GM12874 (cell line): ENCODE results near the gene LRRC19.

ENCODE experiments used
- TF ChIP-seq, protein P1 (sequence below): IDR thresholded peaks from 2 replicates; pipeline ENCODE4 v1.5.1; 2011; ENCODE audit warnings: low read depth, mild to moderate bottlenecking, control low read depth, low read length, moderate library complexity; ENCODE audit not compliant: insufficient read depth

Gene LRRC19

DNA sequence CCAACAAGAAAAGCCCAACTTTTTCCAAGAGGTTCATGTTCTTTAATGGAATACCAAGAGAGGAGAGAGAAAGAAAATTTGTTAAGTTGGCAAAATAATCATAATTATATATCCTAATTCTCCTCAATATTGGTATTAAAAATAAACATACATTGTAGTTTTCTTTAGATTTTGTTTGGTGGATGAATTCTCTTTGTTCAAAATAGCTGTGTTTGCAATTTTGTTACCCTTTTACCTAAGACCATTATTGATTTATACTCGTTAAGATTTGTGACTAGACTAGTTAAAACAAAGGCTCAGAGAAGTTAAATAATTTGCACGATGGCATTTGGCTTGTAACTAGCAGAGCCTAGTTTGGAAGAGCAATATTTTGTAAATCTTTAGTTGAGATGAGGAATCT is 9.7 kb downstream of the LRRC19 start:
- TF ChIP-seq, protein P1, sequence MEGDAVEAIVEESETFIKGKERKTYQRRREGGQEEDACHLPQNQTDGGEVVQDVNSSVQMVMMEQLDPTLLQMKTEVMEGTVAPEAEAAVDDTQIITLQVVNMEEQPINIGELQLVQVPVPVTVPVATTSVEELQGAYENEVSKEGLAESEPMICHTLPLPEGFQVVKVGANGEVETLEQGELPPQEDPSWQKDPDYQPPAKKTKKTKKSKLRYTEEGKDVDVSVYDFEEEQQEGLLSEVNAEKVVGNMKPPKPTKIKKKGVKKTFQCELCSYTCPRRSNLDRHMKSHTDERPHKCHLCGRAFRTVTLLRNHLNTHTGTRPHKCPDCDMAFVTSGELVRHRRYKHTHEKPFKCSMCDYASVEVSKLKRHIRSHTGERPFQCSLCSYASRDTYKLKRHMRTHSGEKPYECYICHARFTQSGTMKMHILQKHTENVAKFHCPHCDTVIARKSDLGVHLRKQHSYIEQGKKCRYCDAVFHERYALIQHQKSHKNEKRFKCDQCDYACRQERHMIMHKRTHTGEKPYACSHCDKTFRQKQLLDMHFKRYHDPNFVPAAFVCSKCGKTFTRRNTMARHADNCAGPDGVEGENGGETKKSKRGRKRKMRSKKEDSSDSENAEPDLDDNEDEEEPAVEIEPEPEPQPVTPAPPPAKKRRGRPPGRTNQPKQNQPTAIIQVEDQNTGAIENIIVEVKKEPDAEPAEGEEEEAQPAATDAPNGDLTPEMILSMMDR: no peak

DNA sequence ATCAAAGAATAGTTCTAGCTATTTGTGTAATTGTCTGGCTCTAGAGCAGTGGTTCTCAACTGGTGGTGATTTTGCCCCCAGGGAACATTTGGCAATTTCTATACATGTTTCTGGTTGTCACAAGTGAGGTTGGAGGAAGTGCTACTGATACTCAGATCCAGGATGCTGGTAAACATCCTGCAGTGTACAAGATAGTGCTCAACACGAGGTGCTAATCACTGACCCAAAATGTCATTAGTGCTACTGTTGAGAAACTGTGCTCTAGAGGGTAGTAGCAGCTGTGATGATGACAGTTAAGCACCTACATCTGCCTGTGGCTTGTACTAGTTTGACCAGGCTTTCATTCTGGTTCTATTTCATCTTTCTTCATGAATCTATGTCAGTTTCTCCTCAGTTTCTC is 22.1 kb downstream of the LRRC19 start:
- TF ChIP-seq, protein P1: no peak

- TF ChIP-seq, protein P1: 0 out of 2 replicates have a peak, but pooled peaks have one; percentile 17
These were observed 29.5 kb downstream of the LRRC19 start for GRCh38 chr9:26975728-26976707.

GRCh38 chr9:26974927-26975326 is 30.5 kb downstream of the LRRC19 start:
- TF ChIP-seq, protein P1: no peak

DNA sequence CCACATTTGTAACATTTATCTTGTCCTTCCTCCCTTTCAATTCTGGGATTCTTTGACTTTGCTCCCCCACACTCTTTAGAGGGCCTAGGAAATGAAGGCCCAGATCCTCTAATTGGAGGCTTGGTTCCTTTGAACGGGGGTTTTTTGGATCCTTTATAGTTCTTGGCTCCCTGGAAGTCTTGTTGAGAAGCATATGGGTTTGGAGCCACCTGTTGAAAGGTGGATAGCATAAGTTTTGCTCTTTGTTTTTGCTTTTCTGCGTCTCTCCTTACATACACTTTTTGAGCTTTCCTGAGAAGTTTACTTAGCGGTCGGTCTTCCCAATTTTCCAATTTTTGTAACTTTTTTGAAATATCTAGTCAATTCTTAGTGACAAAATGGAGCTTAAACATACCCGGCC is 31.5 kb downstream of the LRRC19 start:
- TF ChIP-seq, protein P1: no peak

GRCh38 chr9:26971721-26972120 is 33.8 kb downstream of the LRRC19 start:
- TF ChIP-seq, protein P1: no peak

GRCh38 chr9:26956860-26957233 is 48.6 kb downstream of the LRRC19 start:
- TF ChIP-seq, protein P1: no peak
